ENCODE results near the gene DGAT2L6. TPM values are rescaled to one million over a fixed set of nuclear protein-coding genes. Genes with fewer than 3 reads are reported as not detected.
"Not testable (repeated sequence)": the region's sequence is repeated elsewhere in the genome, so short reads cannot be mapped to it uniquely, and the experiment has no call there.

Gene DGAT2L6
- total RNA-seq, 1 donor from 2014 or later: not detected

GRCh38 chrX:70196961-70197720 is 19.9 kb downstream of the DGAT2L6 start:
- no peak overlapping the region for H3K4me3 Mint-ChIP-seq
- H3K4me1 Mint-ChIP-seq: no peaks in the 10 kb centered on the region
- no peak overlapping the region for H3K27ac Mint-ChIP-seq (ENCODE audit: unreplicated experiment)
- H3K27me3 Mint-ChIP-seq (ENCODE audit: low read depth): peaks cover 2% of the 10 kb centered on the region
- TF ChIP-seq, protein P1, sequence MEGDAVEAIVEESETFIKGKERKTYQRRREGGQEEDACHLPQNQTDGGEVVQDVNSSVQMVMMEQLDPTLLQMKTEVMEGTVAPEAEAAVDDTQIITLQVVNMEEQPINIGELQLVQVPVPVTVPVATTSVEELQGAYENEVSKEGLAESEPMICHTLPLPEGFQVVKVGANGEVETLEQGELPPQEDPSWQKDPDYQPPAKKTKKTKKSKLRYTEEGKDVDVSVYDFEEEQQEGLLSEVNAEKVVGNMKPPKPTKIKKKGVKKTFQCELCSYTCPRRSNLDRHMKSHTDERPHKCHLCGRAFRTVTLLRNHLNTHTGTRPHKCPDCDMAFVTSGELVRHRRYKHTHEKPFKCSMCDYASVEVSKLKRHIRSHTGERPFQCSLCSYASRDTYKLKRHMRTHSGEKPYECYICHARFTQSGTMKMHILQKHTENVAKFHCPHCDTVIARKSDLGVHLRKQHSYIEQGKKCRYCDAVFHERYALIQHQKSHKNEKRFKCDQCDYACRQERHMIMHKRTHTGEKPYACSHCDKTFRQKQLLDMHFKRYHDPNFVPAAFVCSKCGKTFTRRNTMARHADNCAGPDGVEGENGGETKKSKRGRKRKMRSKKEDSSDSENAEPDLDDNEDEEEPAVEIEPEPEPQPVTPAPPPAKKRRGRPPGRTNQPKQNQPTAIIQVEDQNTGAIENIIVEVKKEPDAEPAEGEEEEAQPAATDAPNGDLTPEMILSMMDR (conservative IDR thresholded peaks at IDR 0.05): peak; percentile 67
- peak; percentile 48 for DNase-seq (ENCODE audit: low read depth, low spot score)
- H3K9me3 Mint-ChIP-seq: peaks cover 9% of the 10 kb centered on the region
- H3K36me3 Mint-ChIP-seq (ENCODE audit: low read depth): no peaks in the 10 kb centered on the region

DNA sequence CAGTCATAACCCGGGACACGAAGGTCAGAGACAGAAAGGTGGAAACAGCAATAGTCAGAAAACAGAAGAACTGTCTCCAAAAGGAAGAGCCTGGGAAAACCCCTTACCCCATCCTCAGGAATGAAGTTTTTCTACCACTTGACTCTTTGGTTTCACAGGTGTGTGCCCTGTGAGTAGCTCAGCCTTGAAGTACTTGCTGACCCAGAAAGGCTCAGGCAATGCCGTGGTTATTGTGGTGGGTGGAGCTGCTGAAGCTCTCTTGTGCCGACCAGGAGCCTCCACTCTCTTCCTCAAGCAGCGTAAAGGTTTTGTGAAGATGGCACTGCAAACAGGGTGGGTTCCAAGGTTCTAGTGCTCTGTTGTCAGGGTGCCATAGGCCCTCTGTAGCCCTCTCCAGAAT is 24.4 kb downstream of the DGAT2L6 start:
- no peak overlapping the region for H3K4me3 Mint-ChIP-seq
- peaks cover 10% of the 10 kb centered on the region for H3K9me3 Mint-ChIP-seq
- H3K36me3 Mint-ChIP-seq (ENCODE audit: low read depth): no peaks in the 10 kb centered on the region
- DNase-seq (ENCODE audit: low read depth, low spot score): no peak
- H3K4me1 Mint-ChIP-seq: no peaks in the 10 kb centered on the region
- TF ChIP-seq, protein P1 (conservative IDR thresholded peaks at IDR 0.05): no peak
- peaks cover 6% of the 10 kb centered on the region for H3K27me3 Mint-ChIP-seq (ENCODE audit: low read depth)
- H3K27ac Mint-ChIP-seq (ENCODE audit: unreplicated experiment): no peak overlapping the region

DNA sequence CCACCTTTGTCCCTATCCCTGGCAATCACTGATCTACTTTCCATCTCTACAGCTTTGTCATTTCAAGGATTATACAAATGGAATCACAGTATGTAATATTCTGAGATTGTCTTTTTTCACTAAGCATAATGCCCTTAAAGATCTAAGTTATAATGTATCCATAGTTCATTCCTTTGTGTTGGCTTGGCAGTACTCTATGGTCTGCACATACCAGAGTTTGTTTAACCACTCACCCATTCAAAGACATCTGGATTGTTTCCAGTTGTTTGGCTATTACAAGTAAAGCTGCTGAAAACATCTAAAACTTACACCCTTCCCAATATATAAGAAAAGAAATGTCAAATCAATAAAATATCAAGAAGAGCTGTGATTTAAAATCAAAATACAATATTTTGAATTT is 31.2 kb downstream of the DGAT2L6 start:
- H3K4me1 Mint-ChIP-seq: no peaks in the 10 kb centered on the region
- no peaks in the 10 kb centered on the region for H3K36me3 Mint-ChIP-seq (ENCODE audit: low read depth)
- TF ChIP-seq, protein P1 (conservative IDR thresholded peaks at IDR 0.05): no peak
- H3K27ac Mint-ChIP-seq (ENCODE audit: unreplicated experiment): no peak overlapping the region
- no peak overlapping the region for H3K4me3 Mint-ChIP-seq
- no peak for DNase-seq (ENCODE audit: low read depth, low spot score)
- H3K9me3 Mint-ChIP-seq: peaks cover 7% of the 10 kb centered on the region
- H3K27me3 Mint-ChIP-seq (ENCODE audit: low read depth): peaks cover 9% of the 10 kb centered on the region

- not testable (repeated sequence) for H3K27me3 Mint-ChIP-seq (ENCODE audit: low read depth)
Observed at GRCh38 chrX:70209570-70209969, 32.3 kb downstream of the DGAT2L6 start.

GRCh38 chrX:70219938-70220764 is 42.9 kb downstream of the DGAT2L6 start:
- no peak overlapping the region for H3K4me3 Mint-ChIP-seq
- H3K27ac Mint-ChIP-seq (ENCODE audit: unreplicated experiment): no peak overlapping the region
- TF ChIP-seq, protein P1 (conservative IDR thresholded peaks at IDR 0.05): no peak
- no peak for DNase-seq (ENCODE audit: low read depth, low spot score)
- H3K9me3 Mint-ChIP-seq: peaks cover 3% of the 10 kb centered on the region
- no peaks in the 10 kb centered on the region for H3K27me3 Mint-ChIP-seq (ENCODE audit: low read depth)
- no peaks in the 10 kb centered on the region for H3K4me1 Mint-ChIP-seq
- H3K36me3 Mint-ChIP-seq (ENCODE audit: low read depth): no peaks in the 10 kb centered on the region

More at GRCh38 chrX:70209570-70209969, 32.3 kb downstream of the DGAT2L6 start:
- H3K36me3 Mint-ChIP-seq (ENCODE audit: low read depth); DNase-seq (ENCODE audit: low read depth, low spot score); H3K4me1 Mint-ChIP-seq; H3K4me3 Mint-ChIP-seq; H3K9me3 Mint-ChIP-seq; H3K27ac Mint-ChIP-seq (ENCODE audit: unreplicated experiment): not testable (repeated sequence)

DNA sequence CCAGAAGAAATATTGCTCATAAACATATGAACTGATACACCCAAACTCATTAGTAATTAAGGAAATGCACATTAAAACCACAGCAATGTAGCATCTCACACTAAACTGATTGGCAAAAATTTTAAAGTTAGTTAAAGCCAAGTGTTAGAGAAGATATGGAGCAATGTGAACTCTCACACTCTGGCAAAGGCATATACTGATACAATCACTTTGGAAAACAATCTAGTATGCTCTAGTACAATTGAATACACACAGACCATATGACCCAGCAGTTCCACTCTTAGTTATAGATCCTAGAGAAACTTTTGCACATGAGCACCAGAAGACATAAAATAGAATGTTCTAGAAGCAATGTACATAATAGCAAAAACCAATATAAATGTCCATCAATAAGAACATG is 48.8 kb downstream of the DGAT2L6 start:
- Mint-ChIP-seq H3K9me3 (peaks cover 7% of the 10 kb centered on the region), H3K4me1 (no peaks in the 10 kb centered on the region), H3K27ac (ENCODE audit: unreplicated experiment) (no peak overlapping the region), H3K27me3 (ENCODE audit: low read depth) (no peaks in the 10 kb centered on the region), H3K36me3 (ENCODE audit: low read depth) (peaks cover 3% of the 10 kb centered on the region), H3K4me3 (no peak overlapping the region)
- no peak for DNase-seq (ENCODE audit: low read depth, low spot score)
- TF ChIP-seq, protein P1 (conservative IDR thresholded peaks at IDR 0.05): no peak
